K562 (cell line): ENCODE results near the gene COX6B1. TPM values are rescaled to one million over a fixed set of nuclear protein-coding genes. Genes with fewer than 3 reads are reported as not detected.
A peak's percentile ranks its signal among the peaks of the same experiment; 100 is the strongest.

ENCODE experiments used
- ATF3 ChIP-seq, 2 experiments: fragments of 450-650 bp in 1 of 2; sonication (generic) in 1 of 2; formaldehyde crosslinking in 1 of 2; IDR thresholded peaks in 1 of 2; conservative IDR thresholded peaks in 1 of 2; 2 replicates each; pipeline versions ENCODE4 v1.6.1 to v1.8.1; 2016 to 2023; ENCODE audit warnings: mild to moderate bottlenecking in 2 of 2, moderate library complexity in 2 of 2, inconsistent platforms in 1 of 2, missing genetic modification reagents in 1 of 2
- BCOR ChIP-seq: fragments of 450-650 bp; IDR thresholded peaks from 2 replicates; pipeline ENCODE4 v1.6.1; 2016
- ETS2 ChIP-seq: IDR thresholded peaks from 2 replicates; pipeline ENCODE4 v1.6.1; 2016; ENCODE audit warnings: borderline replicate concordance, missing genetic modification characterization, mild to moderate bottlenecking, moderate library complexity, missing compliant biosample characterization; ENCODE audit not compliant: poor library complexity, severe bottlenecking
- IRF2 ChIP-seq: sonication (generic); formaldehyde crosslinking; IDR thresholded peaks from 2 replicates; pipeline ENCODE4 v1.8.1; 2022; ENCODE audit warnings: mild to moderate bottlenecking, missing genetic modification reagents
- KAT7 ChIP-seq: sonication (generic); formaldehyde crosslinking; IDR thresholded peaks from 2 replicates; pipeline ENCODE4 v1.8.0; 2022; ENCODE audit warnings: missing genetic modification reagents, mild to moderate bottlenecking, borderline replicate concordance
- MAZ ChIP-seq, 2 experiments: fragments of 450-650 bp in 1 of 2; sonication (generic) in 1 of 2; formaldehyde crosslinking; IDR thresholded peaks in 1 of 2; conservative IDR thresholded peaks in 1 of 2; 2 replicates each; pipeline versions ENCODE4 v1.4.0 to v1.5.0; 2020; ENCODE audit warnings: mild to moderate bottlenecking in 1 of 2, missing genetic modification reagents in 1 of 2
- NELFE ChIP-seq: IDR thresholded peaks from 2 replicates; pipeline ENCODE4 v1.6.1; 2011; ENCODE audit warnings: mild to moderate bottlenecking; ENCODE audit not compliant: insufficient read depth, insufficient read length
- NEUROD1 ChIP-seq: fragments of 150-350 bp; IDR thresholded peaks from 2 replicates; pipeline ENCODE4 v1.6.1; 2014; ENCODE audit warnings: borderline replicate concordance, low read length, low read depth; ENCODE audit not compliant: partially characterized antibody
- NFIC ChIP-seq: fragments of 450-650 bp; IDR thresholded peaks from 2 replicates; pipeline ENCODE4 v1.6.1; 2017; ENCODE audit warnings: mild to moderate bottlenecking, inconsistent platforms
- NR4A1 ChIP-seq, 2 experiments: fragments of 250-450 bp in 1 of 2; fragments of 450-650 bp in 1 of 2; sonication (Bioruptor Pico) in 1 of 2; IDR thresholded peaks; 2 replicates each; pipeline versions ENCODE4 v1.4.0 to v1.6.1; 2016 to 2020; ENCODE audit warnings: mild to moderate bottlenecking in 2 of 2, missing compliant biosample characterization in 1 of 2, missing genetic modification characterization in 1 of 2, moderate library complexity in 1 of 2
- STAT5B ChIP-seq: fragments of 250-450 bp; sonication (Bioruptor Pico); IDR thresholded peaks from 2 replicates; pipeline ENCODE4 v1.8.0; 2021; ENCODE audit warnings: mild to moderate bottlenecking, inconsistent platforms
- TAL1 ChIP-seq: fragments of 450-650 bp; IDR thresholded peaks from 2 replicates; pipeline ENCODE4 v1.6.1; 2016; ENCODE audit warnings: mild to moderate bottlenecking
- ZBTB2 ChIP-seq: fragments of 450-650 bp; IDR thresholded peaks from 2 replicates; pipeline ENCODE4 v1.6.1; 2016; ENCODE audit warnings: antibody characterized with exemption
- ZKSCAN1 ChIP-seq: fragments of 150-350 bp; IDR thresholded peaks from 2 replicates; pipeline ENCODE4 v1.6.1; 2016; ENCODE audit warnings: low read depth, low read length
- ZMIZ1 ChIP-seq, 2 experiments: fragments of 150-350 bp in 1 of 2; IDR thresholded peaks; 2 replicates each; pipeline ENCODE4 v1.6.1; 2012 to 2016; ENCODE audit warnings: low read depth in 2 of 2, low read length in 2 of 2, mild to moderate bottlenecking in 1 of 2, moderate library complexity in 1 of 2
- ZNF586 ChIP-seq: fragments of 450-650 bp; formaldehyde crosslinking; conservative IDR thresholded peaks from 2 replicates; pipeline ENCODE4 v1.4.0; 2020; ENCODE audit warnings: mild to moderate bottlenecking, moderate library complexity
- polyA plus RNA-seq, 8 experiments: library from polyadenylated mRNA; depleted of rRNA in 4 of 8; stranded (reverse) in 5 of 8; unstranded in 3 of 8; fragments of >200 nt; fragmentation: Nextera tagmentation in 2 of 8; fragmentation: Illumina TruSeq in 1 of 8; extraction: Ambion mirVana in 2 of 8; extraction: Trizol in 1 of 8; gene quantifications; 2 replicates each; pipeline versions ENCODE4 v1.2.1 to v1.2.3, GENCODE V29; 2011 to 2014; ENCODE audit warnings: inconsistent platforms in 1 of 8, missing spikeins in 1 of 8
- total RNA-seq, 7 experiments: library from RNA; depleted of rRNA in 6 of 7; stranded (reverse); fragments of >200 nt in 6 of 7; fragmentation: Illumina TruSeq in 2 of 7; extraction: Trizol in 2 of 7; gene quantifications; 2 replicates each; pipeline versions ENCODE4 v1.2.1 to v1.2.3, GENCODE V29; 2011 to 2021; ENCODE audit warnings: low replicate concordance in 1 of 7
- TF ChIP-seq, protein P1 (sequence below): fragments of 450-650 bp; formaldehyde crosslinking; IDR thresholded peaks from 2 replicates; pipeline ENCODE4 v1.4.0; 2022; ENCODE audit warnings: missing genetic modification characterization

COX6B1 gene
- total and polyA plus RNA-seq, 9 of the 15 experiments (the other 6 are each of a cell fraction or from before 2014, with no cell fraction given), result 777 to 2,393 (median 1,219) TPM

DNA sequence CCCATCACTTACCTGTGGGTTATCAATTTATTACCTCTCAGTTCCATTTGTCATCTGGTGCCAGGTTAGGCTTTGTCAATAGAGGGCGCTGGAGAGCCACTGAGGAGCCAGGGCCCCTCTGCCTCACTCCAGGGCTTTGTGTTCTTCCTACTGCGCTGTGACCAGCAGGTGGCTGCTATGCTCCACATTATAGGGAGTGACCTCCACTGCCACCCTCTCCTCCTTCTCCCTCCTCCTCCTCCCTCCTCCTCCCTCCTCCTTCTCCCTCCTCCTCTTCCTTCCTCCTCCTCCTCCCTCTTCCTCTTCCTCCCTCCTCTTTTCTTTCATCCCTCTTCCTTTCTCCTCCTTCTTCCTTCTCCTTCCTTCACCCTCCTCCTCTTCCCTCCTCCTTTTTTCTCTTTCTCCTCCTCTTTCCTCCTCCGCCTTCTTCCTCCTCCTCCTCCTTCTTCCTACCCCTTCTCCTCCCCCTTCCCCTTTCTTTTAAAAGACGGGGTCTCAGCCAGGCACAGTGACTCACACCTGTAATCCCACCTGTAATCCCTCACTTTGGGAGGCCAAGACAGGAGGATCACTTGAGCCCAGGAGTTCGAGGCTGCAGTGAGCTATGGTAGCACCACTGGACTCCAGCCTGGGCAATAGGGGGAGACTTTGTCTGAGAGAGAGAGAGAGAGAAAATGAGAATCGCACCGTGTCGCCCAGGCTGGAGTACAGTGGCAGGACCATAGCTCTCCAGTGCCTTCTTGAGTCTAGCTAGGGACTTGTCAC is 45.9 kb downstream of the COX6B1 start (continued):
- TF ChIP-seq NELFE, result no peak
- TF ChIP-seq BCOR, result peak; percentile 38; the same call in 1 of the 2 replicates
- 0 out of 2 replicates have a peak, but pooled peaks have one; percentile 42 for TF ChIP-seq ZBTB2
- TF ChIP-seq ZNF586 (CRISPR knock-in tag), result no peak
- no peak for TF ChIP-seq TAL1
- no peak for TF ChIP-seq IRF2 (CRISPR knock-in tag)
- TF ChIP-seq ZMIZ1 (IDR thresholded peaks at IDR 0.05; ENCODE audit: low read depth in 2 of 2, low read length in 2 of 2), result 0 out of 4 replicates have a peak, but pooled peaks of 1 of the 2 experiments have one; percentile 50
- no peak for TF ChIP-seq STAT5B (CRISPR knock-in tag)
- TF ChIP-seq, protein P1, sequence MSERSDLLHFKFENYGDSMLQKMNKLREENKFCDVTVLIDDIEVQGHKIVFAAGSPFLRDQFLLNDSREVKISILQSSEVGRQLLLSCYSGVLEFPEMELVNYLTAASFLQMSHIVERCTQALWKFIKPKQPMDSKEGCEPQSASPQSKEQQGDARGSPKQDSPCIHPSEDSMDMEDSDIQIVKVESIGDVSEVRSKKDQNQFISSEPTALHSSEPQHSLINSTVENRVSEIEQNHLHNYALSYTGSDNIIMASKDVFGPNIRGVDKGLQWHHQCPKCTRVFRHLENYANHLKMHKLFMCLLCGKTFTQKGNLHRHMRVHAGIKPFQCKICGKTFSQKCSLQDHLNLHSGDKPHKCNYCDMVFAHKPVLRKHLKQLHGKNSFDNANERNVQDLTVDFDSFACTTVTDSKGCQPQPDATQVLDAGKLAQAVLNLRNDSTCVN (CRISPR knock-in tag), result peak; percentile 96
- TF ChIP-seq NFIC, result peak; percentile 49; the same call in 1 of the 2 replicates
- TF ChIP-seq KAT7 (CRISPR knock-in tag), result no peak
- TF ChIP-seq ETS2 (tag), result no peak
- peak; percentile 69 for TF ChIP-seq NEUROD1
- no peak for TF ChIP-seq ATF3 (IDR thresholded peaks at IDR 0.05)
- TF ChIP-seq ATF3 (CRISPR knock-in tag; conservative IDR thresholded peaks at IDR 0.05), result no peak
- no peak for TF ChIP-seq NR4A1 (CRISPR knock-in tag; IDR thresholded peaks at IDR 0.05)
- no peak for TF ChIP-seq NR4A1 (tag; IDR thresholded peaks at IDR 0.05)
- peak in 1 of 2 experiments; percentile 87; a peak in 3 of 4 replicates for TF ChIP-seq MAZ (CRISPR knock-in tag; conservative IDR thresholded peaks at IDR 0.05 in 1 of 2, IDR thresholded peaks at IDR 0.05 in 1 of 2)
- 0 out of 2 replicates have a peak, but pooled peaks have one; percentile 20 for TF ChIP-seq ZKSCAN1
